ENCODE data around the gene ZNF804A. TPM values are rescaled to one million over a fixed set of nuclear protein-coding genes. Genes with fewer than 3 reads are reported as not detected.

ZNF804A gene
- total RNA-seq, 2 donors from 2014 or later, result 0.14 to 0.68 TPM

GRCh38 chr2:184692141-184692734 is 93.9 kb downstream of the ZNF804A start:
- no peaks in the 10 kb centered on the region for H3K27me3 ChIP-seq (replicated peaks; ENCODE audit: insufficient read depth)
- ATAC-seq (ENCODE audit: insufficient number of reproducible peaks, low FRiP score, low read depth) (no peak), DNase-seq (ENCODE audit: low spot score) (no peak)
- no peaks in the 10 kb centered on the region for H3K9me3 ChIP-seq
- no peaks in the 10 kb centered on the region for H3K36me3 ChIP-seq
- TF ChIP-seq CTCF (IDR thresholded peaks at IDR 0.05), result no peak
- H3K4me1 ChIP-seq (ENCODE audit: control insufficient read depth in 1 of 2, low read depth in 2 of 2), result no peaks in the 10 kb centered on the region
- H3K4me3 ChIP-seq, result no peak overlapping the region
- no peak overlapping the region for H3K27ac ChIP-seq

- no peak for TF ChIP-seq CTCF (IDR thresholded peaks at IDR 0.05)
- Histone ChIP-seq H3K9me3 (no peaks in the 10 kb centered on the region), H3K4me3 (no peak overlapping the region), H3K27me3 (replicated peaks; ENCODE audit: insufficient read depth) (no peaks in the 10 kb centered on the region), H3K4me1 (ENCODE audit: control insufficient read depth in 1 of 2, low read depth in 2 of 2) (no peaks in the 10 kb centered on the region), H3K36me3 (no peaks in the 10 kb centered on the region), H3K27ac (no peak overlapping the region)
- ATAC-seq (ENCODE audit: insufficient number of reproducible peaks, low FRiP score, low read depth), result no peak
- DNase-seq (ENCODE audit: low spot score), result no peak
Measured at GRCh38 chr2:184696644-184697043, 98.3 kb downstream of the ZNF804A start.

- Histone ChIP-seq H3K9me3 (no peaks in the 10 kb centered on the region), H3K4me1 (ENCODE audit: control insufficient read depth in 1 of 2, low read depth in 2 of 2) (no peaks in the 10 kb centered on the region), H3K27ac (no peak overlapping the region), H3K4me3 (no peak overlapping the region), H3K36me3 (no peaks in the 10 kb centered on the region), H3K27me3 (replicated peaks; ENCODE audit: insufficient read depth) (no peaks in the 10 kb centered on the region)
- no peak for TF ChIP-seq CTCF (IDR thresholded peaks at IDR 0.05)
- no peak for DNase-seq (ENCODE audit: low spot score)
- ATAC-seq (ENCODE audit: insufficient number of reproducible peaks, low FRiP score, low read depth), result no peak
Measured at GRCh38 chr2:184698476-184698875, 100.1 kb downstream of the ZNF804A start.

DNA sequence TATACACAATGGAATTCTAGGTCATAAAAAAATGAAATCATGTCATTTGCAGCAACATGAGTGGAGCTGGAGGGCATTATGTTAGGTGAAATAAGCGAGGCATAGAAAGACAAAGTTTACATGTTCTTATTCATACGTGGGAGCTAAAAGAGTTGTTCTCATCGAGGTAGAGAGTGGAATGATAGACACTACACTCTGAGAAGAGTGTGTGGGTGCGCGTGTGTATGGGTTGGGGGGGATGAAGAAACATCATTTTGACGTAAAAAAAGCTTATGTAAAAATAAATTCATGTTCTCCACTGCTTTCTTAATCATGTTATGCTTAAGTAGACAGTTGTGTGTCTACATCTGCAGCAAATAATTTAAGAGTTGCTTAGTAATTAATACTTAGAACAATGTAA is 123.6 kb downstream of the ZNF804A start:
- no peak for DNase-seq (ENCODE audit: low spot score)
- H3K4me1 ChIP-seq (ENCODE audit: control insufficient read depth in 1 of 2, low read depth in 2 of 2), result no peaks in the 10 kb centered on the region
- H3K27ac ChIP-seq, result no peak overlapping the region
- H3K36me3 ChIP-seq, result no peaks in the 10 kb centered on the region
- TF ChIP-seq CTCF (IDR thresholded peaks at IDR 0.05), result no peak
- no peaks in the 10 kb centered on the region for H3K9me3 ChIP-seq
- H3K27me3 ChIP-seq (replicated peaks; ENCODE audit: insufficient read depth), result no peaks in the 10 kb centered on the region
- ATAC-seq (ENCODE audit: insufficient number of reproducible peaks, low FRiP score, low read depth), result no peak
- H3K4me3 ChIP-seq, result no peak overlapping the region

DNA sequence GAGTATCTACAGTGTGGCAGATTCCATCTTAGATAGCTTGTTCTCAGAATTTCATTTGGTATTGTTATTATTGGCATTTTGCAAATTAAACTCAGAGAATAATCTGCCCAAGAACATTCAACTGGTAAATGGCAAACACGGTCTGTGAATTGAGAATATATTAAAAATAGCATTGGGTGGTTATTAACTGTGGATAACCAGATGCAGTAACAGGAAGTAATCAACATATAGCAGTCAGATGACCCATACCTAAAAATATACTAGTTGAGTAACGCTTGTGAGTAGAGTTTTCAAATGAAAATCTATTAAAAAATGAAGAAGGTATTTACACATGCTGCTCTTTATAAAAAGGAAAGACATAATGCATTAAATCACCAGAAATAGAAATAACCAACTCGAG is 129.5 kb downstream of the ZNF804A start:
- no peak for DNase-seq (ENCODE audit: low spot score)
- ATAC-seq (ENCODE audit: insufficient number of reproducible peaks, low FRiP score, low read depth), result no peak
- Histone ChIP-seq H3K27me3 (replicated peaks; ENCODE audit: insufficient read depth) (no peaks in the 10 kb centered on the region), H3K4me1 (ENCODE audit: control insufficient read depth in 1 of 2, low read depth in 2 of 2) (no peaks in the 10 kb centered on the region), H3K36me3 (no peaks in the 10 kb centered on the region), H3K9me3 (no peaks in the 10 kb centered on the region), H3K4me3 (no peak overlapping the region), H3K27ac (no peak overlapping the region)
- no peak for TF ChIP-seq CTCF (IDR thresholded peaks at IDR 0.05)
